OCI-LY3 (cell line): Measurements from ENCODE around the gene RSPO1.
"Not testable (repeated sequence)": the region's sequence is repeated elsewhere in the genome, so short reads cannot be mapped to it uniquely, and the experiment has no call there.

Experiments used
- H2AFZ ChIP-seq: fragments of 200-600, 300-600 bp; shearing (Covaris generic); 2 replicates; pipeline ENCODE4 v1.6.0; 2014; ENCODE audit warnings: antibody characterized with exemption, low read depth, low read length
- H3K27ac ChIP-seq: fragments of 200-600, 300-600 bp; sonication (generic); 2 replicates; pipeline ENCODE4 v1.5.1; 2014; ENCODE audit warnings: mild to moderate bottlenecking, low read length, moderate library complexity, mixed read lengths
- H3K27me3 ChIP-seq: fragments of 200-600, 300-600 bp; sonication (generic); 2 replicates; pipeline ENCODE4 v1.6.1; 2014; ENCODE audit warnings: low read depth, low read length, mixed read lengths
- H3K36me3 ChIP-seq: fragments of 200-600, 300-600 bp; sonication (generic); replicated peaks from 2 replicates; pipeline ENCODE3; 2014; ENCODE audit warnings: low read depth, low read length, mixed read lengths
- H3K4me1 ChIP-seq: fragments of 300-600, 200-600 bp; sonication (generic); 2 replicates; pipeline ENCODE4 v1.6.1; 2014; ENCODE audit warnings: low read length, mixed read lengths
- H3K4me2 ChIP-seq: fragments of 200-600, 300-600 bp; sonication (generic); 2 replicates; pipeline ENCODE4 v1.6.1; 2014; ENCODE audit warnings: low read length, mixed read lengths
- H3K4me3 ChIP-seq: fragments of 300-600, 200-600 bp; sonication (generic); 2 replicates; pipeline ENCODE4 v1.5.1; 2014; ENCODE audit warnings: antibody characterized with exemption, mild to moderate bottlenecking, low read length, moderate library complexity
- H3K79me2 ChIP-seq: fragments of 300-600, 200-600 bp; shearing (Covaris generic); 2 replicates; pipeline ENCODE4 v1.6.1; 2014; ENCODE audit warnings: mild to moderate bottlenecking, low read length, mixed read lengths
- H3K9ac ChIP-seq: fragments of 300-600, 200-600 bp; shearing (Covaris generic); 2 replicates; pipeline ENCODE4 v1.6.0; 2014; ENCODE audit warnings: mild to moderate bottlenecking, low read length, moderate library complexity
- H3K9me3 ChIP-seq: fragments of 200-600, 300-600 bp; shearing (Covaris generic); 2 replicates; pipeline ENCODE4 v1.6.1; 2014; ENCODE audit warnings: low read length, mixed read lengths; ENCODE audit not compliant: insufficient read depth
- H4K20me1 ChIP-seq: fragments of 200-600, 300-600 bp; sonication (generic); 2 replicates; pipeline ENCODE4 v1.6.1; 2016; ENCODE audit warnings: low read length, mixed read lengths; ENCODE audit not compliant: insufficient read depth
- CTCF ChIP-seq: fragments of 200-600, 300-600 bp; sonication (generic); IDR thresholded peaks from 2 replicates; pipeline ENCODE4 v1.5.1; 2014; ENCODE audit warnings: antibody characterized with exemption, low read length, low read depth
- EZH2phosphoT487 ChIP-seq: fragments of 200-600 bp; shearing (Covaris generic); IDR thresholded peaks from 2 replicates; pipeline ENCODE4 v1.6.1; 2018; ENCODE audit warnings: antibody characterized with exemption, mixed run types, low read depth

The RSPO1 gene

GRCh38 chr1:37596182-37596667, 38.5 kb downstream of the RSPO1 start:
- H3K36me3 ChIP-seq, result peaks cover 14% of the 10 kb centered on the region
- no peaks in the 10 kb centered on the region for H3K27me3 ChIP-seq
- no peak overlapping the region for H3K27ac ChIP-seq
- H3K79me2 ChIP-seq, result peaks cover 40% of the 10 kb centered on the region
- peaks cover 3% of the 10 kb centered on the region; the same call in 1 of the 2 replicates for H4K20me1 ChIP-seq
- peaks cover 15% of the 10 kb centered on the region for H3K4me1 ChIP-seq
- no peaks in the 10 kb centered on the region for H3K9me3 ChIP-seq
- TF ChIP-seq CTCF, result no peak
- no peak for TF ChIP-seq EZH2phosphoT487
- peak overlapping the region; percentile 96 for H2AFZ ChIP-seq
- peak overlapping the region; percentile 95 for H3K4me3 ChIP-seq
- H3K9ac ChIP-seq, result peak overlapping the region; percentile 64
- H3K4me2 ChIP-seq, result peak overlapping the region; percentile 91

- Histone ChIP-seq H2AFZ (peak within 1 kb of the TSS; percentile 96), H3K79me2 (peaks cover 46% of the 10 kb centered on the region)
- TF ChIP-seq CTCF (no peak), EZH2phosphoT487 (no peak)
Measured at GRCh38 chr1:37595440-37596181, 39.1 kb downstream of the RSPO1 start, which contains the start of gene GNL2. Gene GNL2 (minus strand): TSS chr1:37595937. CDS start chr1:37595822, 115 bp downstream.

GRCh38 chr1:37593726-37594125, 41.0 kb downstream of the RSPO1 start:
- peak overlapping the region; percentile 92; the same call in 1 of the 2 replicates for H3K4me2 ChIP-seq
- peaks cover 3% of the 10 kb centered on the region; the same call in 1 of the 2 replicates for H4K20me1 ChIP-seq
- H3K9ac ChIP-seq, result no peak overlapping the region
- peaks cover 27% of the 10 kb centered on the region for H3K36me3 ChIP-seq
- no peak overlapping the region for H3K27ac ChIP-seq
- peaks cover 46% of the 10 kb centered on the region for H3K79me2 ChIP-seq
- peaks cover 15% of the 10 kb centered on the region for H3K4me1 ChIP-seq
- no peaks in the 10 kb centered on the region for H3K9me3 ChIP-seq
- H2AFZ ChIP-seq, result no peak overlapping the region
- no peaks in the 10 kb centered on the region for H3K27me3 ChIP-seq
- TF ChIP-seq EZH2phosphoT487 (no peak), CTCF (no peak)
- no peak overlapping the region for H3K4me3 ChIP-seq

More at GRCh38 chr1:37595440-37596181, 39.1 kb downstream of the RSPO1 start, which contains the start of gene GNL2:
- peak within 1 kb of the TSS; percentile 95 for H3K4me3 ChIP-seq
- peaks cover 19% of the 10 kb centered on the region for H3K36me3 ChIP-seq
- peaks cover 15% of the 10 kb centered on the region for H3K4me1 ChIP-seq
- H4K20me1 ChIP-seq, result peaks cover 3% of the 10 kb centered on the region; the same call in 1 of the 2 replicates
- H3K27ac ChIP-seq, result peak within 1 kb of the TSS; percentile 43
- no peaks in the 10 kb centered on the region for H3K27me3 ChIP-seq
- H3K9ac ChIP-seq, result peak within 1 kb of the TSS; percentile 91
- H3K9me3 ChIP-seq, result no peaks in the 10 kb centered on the region
- peak within 1 kb of the TSS; percentile 92 for H3K4me2 ChIP-seq

GRCh38 chr1:37588939-37589338, 45.8 kb downstream of the RSPO1 start:
- peaks cover 3% of the 10 kb centered on the region; the same call in 1 of the 2 replicates for H4K20me1 ChIP-seq
- H3K4me1 ChIP-seq, result peaks cover 3% of the 10 kb centered on the region; the same call in 1 of the 2 replicates
- H3K79me2 ChIP-seq, result peaks cover 27% of the 10 kb centered on the region
- H3K4me2 ChIP-seq, result no peak overlapping the region
- H3K36me3 ChIP-seq, result peaks cover 42% of the 10 kb centered on the region
- H3K9ac ChIP-seq, result no peak overlapping the region
- H2AFZ ChIP-seq, result no peak overlapping the region
- no peak overlapping the region for H3K27ac ChIP-seq
- H3K27me3 ChIP-seq, result no peaks in the 10 kb centered on the region
- TF ChIP-seq CTCF, result no peak
- TF ChIP-seq EZH2phosphoT487, result no peak
- H3K4me3 ChIP-seq, result no peak overlapping the region
- H3K9me3 ChIP-seq, result no peaks in the 10 kb centered on the region

GRCh38 chr1:37584544-37584943, 50.1 kb downstream of the RSPO1 start:
- not testable (repeated sequence) for H3K27me3 ChIP-seq, H3K79me2 ChIP-seq, H2AFZ ChIP-seq, H3K27ac ChIP-seq, H3K4me1 ChIP-seq, H3K4me3 ChIP-seq, H3K9ac ChIP-seq, H4K20me1 ChIP-seq, H3K4me2 ChIP-seq, H3K9me3 ChIP-seq
- H3K36me3 ChIP-seq, result peaks cover 35% of the 10 kb centered on the region
